Measurements from ENCODE around the gene EXOC6B.

The EXOC6B gene

GRCh38 chr2:72340665-72341064, 485.2 kb downstream of the EXOC6B start:
- no peak for DNase-seq

DNA sequence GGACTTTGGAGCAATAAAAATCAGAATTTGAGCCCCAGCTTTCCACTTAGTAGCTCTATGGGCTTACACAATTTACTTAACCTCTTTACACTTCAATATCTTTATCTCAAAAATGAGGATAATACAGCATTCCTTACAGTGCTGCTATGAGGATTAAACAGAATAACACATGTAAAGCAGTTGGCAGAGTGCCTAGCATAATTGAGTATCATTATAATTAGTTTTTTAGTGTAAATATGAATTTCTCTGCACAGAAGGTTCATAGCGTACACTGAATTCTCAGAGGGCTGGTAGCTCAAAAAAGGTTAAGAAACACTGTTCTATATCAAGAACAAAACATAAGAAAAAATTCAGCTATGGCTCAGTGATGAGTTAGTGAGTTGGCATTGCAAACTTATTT, 487.8 kb downstream of the EXOC6B start:
- no peak for DNase-seq

GRCh38 chr2:72332720-72333119, 493.1 kb downstream of the EXOC6B start:
- no peak for DNase-seq

- DNase-seq: no peak
Observed at GRCh38 chr2:72330652-72331051, 495.2 kb downstream of the EXOC6B start.

DNA sequence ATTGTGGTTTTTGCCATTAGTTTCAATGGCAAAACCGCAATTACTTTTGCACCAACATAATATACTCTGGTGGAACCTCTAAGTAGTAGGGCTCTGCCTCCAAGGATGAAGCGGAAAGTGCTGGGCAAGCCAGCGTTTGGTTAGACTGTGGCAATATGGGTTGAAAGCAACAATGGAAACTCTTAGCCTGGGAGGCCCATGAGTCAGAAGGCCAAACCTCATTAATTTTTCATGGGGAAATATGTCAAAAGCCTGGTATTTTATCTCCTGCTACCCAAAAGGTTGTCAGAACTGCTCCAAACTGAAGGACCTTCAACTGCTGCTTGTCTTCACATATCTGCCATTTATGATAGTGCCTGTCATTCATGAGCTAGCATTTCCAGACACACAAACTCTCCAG, 499.1 kb downstream of the EXOC6B start:
- no peak for DNase-seq

GRCh38 chr2:72325592-72326422, 500.0 kb downstream of the EXOC6B start:
- no peak for DNase-seq

GRCh38 chr2:72316774-72317173, 509.1 kb downstream of the EXOC6B start:
- no peak for DNase-seq

DNA sequence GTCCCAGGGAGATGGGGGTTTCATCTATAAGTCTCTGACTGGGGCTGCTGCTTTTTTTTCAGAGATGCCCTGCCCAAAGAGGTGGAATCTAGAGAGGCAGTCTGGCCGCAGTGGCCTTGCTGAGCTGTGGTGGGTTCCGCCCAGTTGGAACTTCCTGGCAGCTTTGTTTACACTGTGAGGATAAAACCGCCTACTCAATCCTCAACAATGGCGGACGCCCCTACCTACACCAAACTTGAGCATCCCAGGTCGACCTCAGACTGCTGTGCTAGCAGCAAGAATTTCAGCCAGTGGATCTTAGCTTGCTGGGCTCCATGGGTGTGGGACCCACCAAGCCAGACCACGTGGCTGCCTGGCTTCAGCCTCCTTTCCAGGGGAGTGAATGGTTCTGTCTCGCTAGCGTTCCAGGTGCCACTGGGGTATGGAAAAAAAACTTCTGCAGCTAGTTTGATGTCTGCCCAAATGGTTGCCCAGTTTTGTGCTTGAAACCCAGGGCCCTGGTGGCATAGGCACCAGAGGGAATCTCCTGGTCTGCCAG, 525.6 kb downstream of the EXOC6B start:
- DNase-seq: no peak

GRCh38 chr2:72293620-72294019, 532.2 kb downstream of the EXOC6B start:
- DNase-seq: no peak

GRCh38 chr2:72292433-72292832, 533.4 kb downstream of the EXOC6B start:
- DNase-seq: no peak

GRCh38 chr2:72291059-72291458, 534.8 kb downstream of the EXOC6B start:
- no peak for DNase-seq

DNA sequence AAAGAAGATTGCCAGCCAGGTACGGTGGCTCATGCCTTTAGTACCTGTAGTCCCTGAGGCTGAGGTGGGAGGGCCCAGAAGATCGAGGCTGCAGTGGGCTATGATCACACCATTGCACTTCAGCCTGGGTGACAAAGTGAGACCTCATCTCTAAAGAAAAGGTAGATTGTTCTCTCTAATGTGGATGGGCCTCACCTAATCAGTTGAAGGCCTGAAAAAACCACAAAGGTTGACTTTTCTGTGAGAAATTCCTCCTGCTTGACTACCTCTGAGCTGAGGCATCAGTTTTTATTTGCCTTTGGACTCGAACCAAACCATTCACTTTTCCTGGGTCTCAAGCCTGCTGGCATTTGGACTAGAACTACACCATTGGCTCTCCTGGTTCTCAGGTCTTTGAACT, 536.1 kb downstream of the EXOC6B start:
- DNase-seq: no peak

DNA sequence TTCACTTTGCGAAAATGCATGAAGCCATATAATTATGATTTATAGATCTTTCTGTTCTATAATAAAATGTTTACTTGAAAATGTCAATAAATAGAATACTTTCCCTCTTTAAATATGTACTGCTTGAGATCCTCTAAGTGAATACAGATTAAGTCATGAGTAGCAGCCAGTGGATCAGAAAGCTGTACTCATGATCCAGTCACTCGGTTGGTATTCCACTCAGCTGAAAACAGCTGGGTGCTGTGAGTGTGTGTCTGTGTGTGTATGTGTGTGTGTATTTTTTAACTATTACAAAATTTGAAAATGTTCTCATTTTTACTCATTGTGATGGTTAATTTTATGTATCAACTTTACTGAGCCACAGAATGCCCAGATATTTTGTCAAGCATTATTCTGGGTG, 536.5 kb downstream of the EXOC6B start:
- DNase-seq: no peak

- no peak for DNase-seq
Observed at GRCh38 chr2:72278046-72278445, 547.8 kb downstream of the EXOC6B start.

DNA sequence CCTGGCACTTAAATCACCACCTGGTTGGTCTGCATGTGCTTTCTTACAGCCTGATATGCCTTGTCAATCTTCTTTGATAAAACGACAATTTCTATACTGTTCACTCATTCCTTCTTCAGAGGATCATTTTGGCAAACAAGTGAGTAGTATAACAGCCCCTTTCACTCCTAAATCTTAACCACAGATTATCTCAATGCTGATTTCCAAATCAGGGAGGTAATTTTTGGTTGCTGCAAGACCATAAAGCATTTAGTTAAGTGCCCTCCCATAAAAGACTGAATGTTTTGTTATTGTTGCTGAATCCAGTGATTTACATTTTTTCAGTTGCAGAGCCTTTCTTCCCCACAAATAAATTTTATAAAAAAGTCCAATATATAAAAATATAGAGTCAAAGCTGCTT, 549.0 kb downstream of the EXOC6B start:
- no peak for DNase-seq

- no peak for DNase-seq
Observed at GRCh38 chr2:72276356-72276755, 549.5 kb downstream of the EXOC6B start.

GRCh38 chr2:72275084-72275483, 550.7 kb downstream of the EXOC6B start:
- DNase-seq: no peak

- DNase-seq: no peak
Observed at GRCh38 chr2:72274380-72274797, 551.4 kb downstream of the EXOC6B start.

- no peak for DNase-seq
Observed at GRCh38 chr2:72273384-72273783, 552.4 kb downstream of the EXOC6B start.

- DNase-seq: peak; percentile 60
Observed at GRCh38 chr2:72271766-72272641, 553.8 kb downstream of the EXOC6B start.

GRCh38 chr2:72271276-72271614, 554.6 kb downstream of the EXOC6B start:
- DNase-seq: no peak

DNA sequence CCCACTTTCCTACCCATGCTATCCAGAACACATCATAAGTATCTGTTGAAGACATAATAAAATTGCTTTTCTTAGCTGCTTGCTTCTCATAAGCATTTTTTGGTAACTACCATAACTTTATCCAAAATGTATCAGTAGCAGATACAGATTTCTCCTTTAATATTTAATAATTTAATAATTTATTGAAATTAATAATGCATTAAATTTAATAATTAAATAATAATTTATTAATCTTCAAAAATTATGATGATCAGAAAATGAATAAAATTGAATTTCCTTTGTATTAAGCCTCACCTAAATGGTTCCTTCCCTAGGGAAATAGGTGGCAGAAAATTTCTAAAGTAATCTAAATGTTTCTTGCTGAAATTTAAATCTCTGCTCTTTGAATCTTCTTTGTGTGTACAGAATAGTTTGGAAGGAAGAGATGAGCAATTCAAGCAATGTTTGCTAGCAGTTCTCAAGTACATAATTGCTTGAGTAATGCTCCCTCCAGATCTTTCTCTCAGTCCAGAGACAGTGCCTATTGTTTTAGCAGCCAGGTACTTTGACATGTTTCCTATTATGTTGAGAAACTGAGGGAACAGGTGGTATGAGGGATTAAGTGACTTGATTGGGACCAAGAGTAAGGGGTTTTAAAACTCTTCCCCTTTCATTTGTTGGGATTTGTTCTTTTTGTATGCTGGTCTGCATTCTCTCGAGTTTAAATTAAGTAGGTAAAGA, 555.1 kb downstream of the EXOC6B start:
- DNase-seq: no peak

DNA sequence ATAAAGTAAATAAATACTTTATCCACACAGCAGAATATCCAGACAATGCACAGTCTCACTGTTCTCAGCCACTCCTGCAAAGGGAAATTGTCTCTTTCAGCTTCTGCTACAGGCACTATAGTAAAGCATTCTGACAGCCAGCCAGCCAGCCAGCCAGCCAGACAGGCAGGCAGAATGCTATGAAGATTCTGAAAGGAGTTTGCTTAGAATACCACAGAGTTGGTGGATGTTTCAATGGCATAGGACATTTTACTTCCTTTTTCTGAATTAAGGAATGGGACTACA, 562.1 kb downstream of the EXOC6B start:
- DNase-seq: peak; percentile 35
